ENCODE results near the gene ZGPAT.
A peak's percentile ranks its signal among the peaks of the same experiment; 100 is the strongest.

ZGPAT gene

GRCh38 chr20:63736893-63737694, 29.3 kb downstream of the ZGPAT start:
- H4K91ac ChIP-seq (ENCODE audit: low read depth, low read length, poor library complexity), result peak overlapping the region; percentile 30
- peaks cover 28 to 47% of the 10 kb centered on the region in 2 donors for H3K36me3 ChIP-seq (replicated peaks in 1 of 2; ENCODE audit: control insufficient read depth in 2 of 2, insufficient read depth in 2 of 2, low read length in 2 of 2)
- peak overlapping the region; percentile 48 for H3K18ac ChIP-seq (ENCODE audit: low read length)
- no peak overlapping the region for H2BK120ac ChIP-seq (ENCODE audit: low read depth, low read length)
- no peak overlapping the region for H2AFZ ChIP-seq (ENCODE audit: low read length)
- peak overlapping the region; percentile 94 for H3K9ac ChIP-seq (ENCODE audit: low read depth, low read length, poor library complexity)
- H2BK15ac ChIP-seq (ENCODE audit: low read length), result no peak overlapping the region
- H3K23ac ChIP-seq (ENCODE audit: low read depth, low read length, poor library complexity), result peak overlapping the region; percentile 83
- H2BK5ac ChIP-seq (ENCODE audit: low read length), result peak overlapping the region; percentile 75
- no peaks in the 10 kb centered on the region for H3K27me3 ChIP-seq (ENCODE audit: control insufficient read depth in 3 of 3, insufficient read depth in 3 of 3, low read depth in 1 of 3, low read length in 3 of 3)
- H3K9me3 ChIP-seq (replicated peaks in 1 of 2; ENCODE audit: control insufficient read depth in 2 of 2, insufficient read depth in 1 of 2, low read depth in 1 of 2, low read length in 2 of 2), result peaks cover 0 to 1% of the 10 kb centered on the region in 2 donors
- WGBS, 2 donors (ENCODE audit: extremely low coverage in 2 of 2, insufficient read length in 2 of 2, insufficient replicate concordance in 1 of 2), result no CpG with 5 or more reads among the region's 30 CpGs
- peaks cover 10 to 20% of the 10 kb centered on the region in 2 donors for H3K4me1 ChIP-seq (ENCODE audit: control insufficient read depth in 2 of 2, insufficient read depth in 1 of 2, low read depth in 1 of 2, low read length in 2 of 2)
- peak overlapping the region; percentile 88 for H2AK5ac ChIP-seq (ENCODE audit: low read depth, low read length)
- H2BK12ac ChIP-seq (ENCODE audit: low read length), result no peak overlapping the region
- H3K14ac ChIP-seq (ENCODE audit: low read length), result no peak overlapping the region
- no peak overlapping the region for H4K8ac ChIP-seq (ENCODE audit: low read depth, low read length)
- H3K79me1 ChIP-seq (ENCODE audit: low read depth, low read length), result peaks cover 33% of the 10 kb centered on the region
- DNase-seq (ENCODE audit: low spot score), result no peak
- no peak overlapping the region for H3K4me3 ChIP-seq (ENCODE audit: low read length in 2 of 2)
- H3K4me2 ChIP-seq (ENCODE audit: insufficient read depth, low read length, poor library complexity, severe bottlenecking), result peak overlapping the region; percentile 97
- H3K27ac ChIP-seq (replicated peaks; ENCODE audit: low read length), result no peak overlapping the region
- H3K4ac ChIP-seq (ENCODE audit: low read length), result no peak overlapping the region

- peak overlapping the region; percentile 88 for H2AK5ac ChIP-seq (ENCODE audit: low read depth, low read length)
- H3K27me3 ChIP-seq (ENCODE audit: control insufficient read depth in 3 of 3, insufficient read depth in 3 of 3, low read depth in 1 of 3, low read length in 3 of 3), result no peaks in the 10 kb centered on the region
- DNase-seq (ENCODE audit: low spot score), result no peak
- no CpG with 5 or more reads among the region's 26 CpGs for WGBS, 2 donors (ENCODE audit: extremely low coverage in 2 of 2, insufficient read length in 2 of 2, insufficient replicate concordance in 1 of 2)
- H2BK15ac ChIP-seq (ENCODE audit: low read length), result no peak overlapping the region
- H3K79me1 ChIP-seq (ENCODE audit: low read depth, low read length), result peaks cover 30% of the 10 kb centered on the region
- H4K8ac ChIP-seq (ENCODE audit: low read depth, low read length), result no peak overlapping the region
- H2BK120ac ChIP-seq (ENCODE audit: low read depth, low read length), result no peak overlapping the region
- H3K9ac ChIP-seq (ENCODE audit: low read depth, low read length, poor library complexity), result peak overlapping the region; percentile 94
- no peak overlapping the region for H3K27ac ChIP-seq (replicated peaks; ENCODE audit: low read length)
- no peak overlapping the region for H2BK5ac ChIP-seq (ENCODE audit: low read length)
- peak overlapping the region; percentile 97 for H3K4me2 ChIP-seq (ENCODE audit: insufficient read depth, low read length, poor library complexity, severe bottlenecking)
- peaks cover 10 to 20% of the 10 kb centered on the region in 2 donors for H3K4me1 ChIP-seq (ENCODE audit: control insufficient read depth in 2 of 2, insufficient read depth in 1 of 2, low read depth in 1 of 2, low read length in 2 of 2)
- H3K23ac ChIP-seq (ENCODE audit: low read depth, low read length, poor library complexity), result peak overlapping the region; percentile 83
- no peak overlapping the region for H2BK12ac ChIP-seq (ENCODE audit: low read length)
- H3K9me3 ChIP-seq (replicated peaks in 1 of 2; ENCODE audit: control insufficient read depth in 2 of 2, insufficient read depth in 1 of 2, low read depth in 1 of 2, low read length in 2 of 2), result no peaks in the 10 kb centered on the region
- H3K18ac ChIP-seq (ENCODE audit: low read length), result peak overlapping the region; percentile 92
- peaks cover 30 to 53% of the 10 kb centered on the region in 2 donors for H3K36me3 ChIP-seq (replicated peaks in 1 of 2; ENCODE audit: control insufficient read depth in 2 of 2, insufficient read depth in 2 of 2, low read length in 2 of 2)
- no peak overlapping the region for H4K91ac ChIP-seq (ENCODE audit: low read depth, low read length, poor library complexity)
- H2AFZ ChIP-seq (ENCODE audit: low read length), result no peak overlapping the region
- no peak overlapping the region for H3K14ac ChIP-seq (ENCODE audit: low read length)
- peak overlapping the region in 1 of 2 donors; percentile 68 for H3K4me3 ChIP-seq (ENCODE audit: low read length in 2 of 2)
- H3K4ac ChIP-seq (ENCODE audit: low read length), result no peak overlapping the region
These were observed 29.8 kb downstream of the ZGPAT start for GRCh38 chr20:63737695-63737944.

- H2BK5ac ChIP-seq (ENCODE audit: low read length), result peak overlapping the region; percentile 44
- H4K91ac ChIP-seq (ENCODE audit: low read depth, low read length, poor library complexity), result no peak overlapping the region
- peak overlapping the region in 1 of 2 donors; percentile 68 for H3K4me3 ChIP-seq (ENCODE audit: low read length in 2 of 2)
- H3K4me2 ChIP-seq (ENCODE audit: insufficient read depth, low read length, poor library complexity, severe bottlenecking), result peak overlapping the region; percentile 97
- peak overlapping the region; percentile 94 for H3K9ac ChIP-seq (ENCODE audit: low read depth, low read length, poor library complexity)
- H3K4me1 ChIP-seq (ENCODE audit: control insufficient read depth in 2 of 2, insufficient read depth in 1 of 2, low read depth in 1 of 2, low read length in 2 of 2), result peaks cover 10 to 20% of the 10 kb centered on the region in 2 donors
- no peak overlapping the region for H3K4ac ChIP-seq (ENCODE audit: low read length)
- H3K36me3 ChIP-seq (replicated peaks in 1 of 2; ENCODE audit: control insufficient read depth in 2 of 2, insufficient read depth in 2 of 2, low read length in 2 of 2), result peaks cover 32 to 57% of the 10 kb centered on the region in 2 donors
- H3K14ac ChIP-seq (ENCODE audit: low read length), result peak overlapping the region; percentile 63
- H2BK12ac ChIP-seq (ENCODE audit: low read length), result peak overlapping the region; percentile 30
- no peaks in the 10 kb centered on the region for H3K27me3 ChIP-seq (ENCODE audit: control insufficient read depth in 3 of 3, insufficient read depth in 3 of 3, low read depth in 1 of 3, low read length in 3 of 3)
- WGBS, 2 donors (ENCODE audit: extremely low coverage in 2 of 2, insufficient read length in 2 of 2, insufficient replicate concordance in 1 of 2), result no CpG with 5 or more reads among the region's 43 CpGs
- H2BK15ac ChIP-seq (ENCODE audit: low read length), result peak overlapping the region; percentile 81
- H3K27ac ChIP-seq (replicated peaks; ENCODE audit: low read length), result no peak overlapping the region
- no peaks in the 10 kb centered on the region for H3K9me3 ChIP-seq (replicated peaks in 1 of 2; ENCODE audit: control insufficient read depth in 2 of 2, insufficient read depth in 1 of 2, low read depth in 1 of 2, low read length in 2 of 2)
- H2BK120ac ChIP-seq (ENCODE audit: low read depth, low read length), result no peak overlapping the region
- peak overlapping the region; percentile 88 for H2AK5ac ChIP-seq (ENCODE audit: low read depth, low read length)
- peak overlapping the region; percentile 85 for H3K23ac ChIP-seq (ENCODE audit: low read depth, low read length, poor library complexity)
- H4K8ac ChIP-seq (ENCODE audit: low read depth, low read length), result no peak overlapping the region
- H3K79me1 ChIP-seq (ENCODE audit: low read depth, low read length), result peaks cover 25% of the 10 kb centered on the region
- H3K18ac ChIP-seq (ENCODE audit: low read length), result peak overlapping the region; percentile 92
- DNase-seq (ENCODE audit: low spot score), result no peak
- H2AFZ ChIP-seq (ENCODE audit: low read length), result no peak overlapping the region
These were observed 30.3 kb downstream of the ZGPAT start for GRCh38 chr20:63737945-63738686.

GRCh38 chr20:63738687-63739129, 30.9 kb downstream of the ZGPAT start:
- peak overlapping the region; percentile 44 for H2BK5ac ChIP-seq (ENCODE audit: low read length)
- peaks cover 10 to 20% of the 10 kb centered on the region in 2 donors for H3K4me1 ChIP-seq (ENCODE audit: control insufficient read depth in 2 of 2, insufficient read depth in 1 of 2, low read depth in 1 of 2, low read length in 2 of 2)
- no CpG with 5 or more reads among the region's 26 CpGs for WGBS, 2 donors (ENCODE audit: extremely low coverage in 2 of 2, insufficient read length in 2 of 2, insufficient replicate concordance in 1 of 2)
- H3K23ac ChIP-seq (ENCODE audit: low read depth, low read length, poor library complexity), result peak overlapping the region; percentile 25
- H3K4me3 ChIP-seq (ENCODE audit: low read length in 2 of 2), result peak overlapping the region in 1 of 2 donors; percentile 57
- peak overlapping the region; percentile 81 for H2BK15ac ChIP-seq (ENCODE audit: low read length)
- peak overlapping the region; percentile 30 for H2BK12ac ChIP-seq (ENCODE audit: low read length)
- H3K27ac ChIP-seq (replicated peaks; ENCODE audit: low read length), result peak overlapping the region; percentile 56
- peaks cover 31 to 57% of the 10 kb centered on the region in 2 donors for H3K36me3 ChIP-seq (replicated peaks in 1 of 2; ENCODE audit: control insufficient read depth in 2 of 2, insufficient read depth in 2 of 2, low read length in 2 of 2)
- H3K9ac ChIP-seq (ENCODE audit: low read depth, low read length, poor library complexity), result peak overlapping the region; percentile 77
- H2AK5ac ChIP-seq (ENCODE audit: low read depth, low read length), result peak overlapping the region; percentile 88
- H3K9me3 ChIP-seq (replicated peaks in 1 of 2; ENCODE audit: control insufficient read depth in 2 of 2, insufficient read depth in 1 of 2, low read depth in 1 of 2, low read length in 2 of 2), result no peaks in the 10 kb centered on the region
- peak; percentile 70 for DNase-seq (ENCODE audit: low spot score)
- no peak overlapping the region for H2BK120ac ChIP-seq (ENCODE audit: low read depth, low read length)
- no peak overlapping the region for H4K91ac ChIP-seq (ENCODE audit: low read depth, low read length, poor library complexity)
- no peak overlapping the region for H3K14ac ChIP-seq (ENCODE audit: low read length)
- H3K18ac ChIP-seq (ENCODE audit: low read length), result peak overlapping the region; percentile 90
- peaks cover 19% of the 10 kb centered on the region for H3K79me1 ChIP-seq (ENCODE audit: low read depth, low read length)
- no peaks in the 10 kb centered on the region for H3K27me3 ChIP-seq (ENCODE audit: control insufficient read depth in 3 of 3, insufficient read depth in 3 of 3, low read depth in 1 of 3, low read length in 3 of 3)
- H4K8ac ChIP-seq (ENCODE audit: low read depth, low read length), result no peak overlapping the region
- H3K4ac ChIP-seq (ENCODE audit: low read length), result no peak overlapping the region
- H2AFZ ChIP-seq (ENCODE audit: low read length), result peak overlapping the region; percentile 91
- peak overlapping the region; percentile 97 for H3K4me2 ChIP-seq (ENCODE audit: insufficient read depth, low read length, poor library complexity, severe bottlenecking)

All from neuronal stem cell (in vitro differentiated cells).